Inferior parietal cortex (tissue), 1 donor: Measurements from ENCODE around the gene LYPD1.

ENCODE experiments used
- DNase-seq: peaks from one replicate; pipeline ENCODE4 v3.0.0-alpha.2; 2016; ENCODE audit errors: extremely low spot score

Gene LYPD1

GRCh38 chr2:132595186-132595585 is 74.8 kb downstream of the LYPD1 start:
- DNase-seq = no peak
